Measurements from ENCODE around the gene TMEM18. TPM values are rescaled to one million over a fixed set of nuclear protein-coding genes. Genes with fewer than 3 reads are reported as not detected.

Gene TMEM18
- total RNA-seq, 4 donors from 2014 or later = 10.6 to 32.7 (median 18.8) TPM

GRCh38 chr2:660586-661359, 16.4 kb downstream of the TMEM18 start:
- Histone ChIP-seq H3K4me1 (no peaks in the 10 kb centered on the region), H3K36me3 (peaks cover 0 to 31% of the 10 kb centered on the region in 2 donors), H3K9me3 (peaks cover 0 to 8% (median 0%) of the 10 kb centered on the region in 3 donors), H3K27me3 (peaks cover 23% of the 10 kb centered on the region), H3K4me3 (no peak overlapping the region), H3K27ac (no peak overlapping the region)
- ATAC-seq = no peak
- no peak for TF ChIP-seq POLR2A (IDR thresholded peaks at IDR 0.05)
- no peak for TF ChIP-seq POLR2AphosphoS5 (IDR thresholded peaks at IDR 0.05)
- TF ChIP-seq EP300 (IDR thresholded peaks at IDR 0.05) = no peak
- 4 to 72% methylated on average over 9 to 10 of the region's 29 CpGs for WGBS, 2 donors (ENCODE audit: low coverage in 1 of 2)

- no peak overlapping the region for H3K4me3 ChIP-seq
- no peak for ATAC-seq
- H3K9me3 ChIP-seq = peaks cover 0 to 4% (median 0%) of the 10 kb centered on the region in 3 donors
- no peak overlapping the region for H3K27ac ChIP-seq
- H3K27me3 ChIP-seq = peaks cover 23% of the 10 kb centered on the region
- H3K36me3 ChIP-seq = peaks cover 0 to 25% of the 10 kb centered on the region in 2 donors
- H3K4me1 ChIP-seq = no peaks in the 10 kb centered on the region
- TF ChIP-seq POLR2A (IDR thresholded peaks at IDR 0.05) (no peak), POLR2AphosphoS5 (IDR thresholded peaks at IDR 0.05) (no peak), CTCF (IDR thresholded peaks at IDR 0.05) (no peak), EP300 (IDR thresholded peaks at IDR 0.05) (no peak)
- 65 to 70% methylated on average over 9 to 12 of the region's 12 CpGs for WGBS, 2 donors (ENCODE audit: low coverage in 1 of 2)
These were observed 17.2 kb downstream of the TMEM18 start for GRCh38 chr2:660029-660428.

GRCh38 chr2:658426-658825, 18.8 kb downstream of the TMEM18 start:
- Histone ChIP-seq H3K27ac (no peak overlapping the region), H3K36me3 (peaks cover 0 to 9% of the 10 kb centered on the region in 2 donors), H3K27me3 (peaks cover 30% of the 10 kb centered on the region), H3K9me3 (peaks cover 0 to 3% (median 0%) of the 10 kb centered on the region in 3 donors), H3K4me3 (no peak overlapping the region), H3K4me1 (no peaks in the 10 kb centered on the region)
- TF ChIP-seq EP300 (IDR thresholded peaks at IDR 0.05) = no peak
- no peak for TF ChIP-seq CTCF (IDR thresholded peaks at IDR 0.05)
- no peak for TF ChIP-seq POLR2A (IDR thresholded peaks at IDR 0.05)
- no peak for TF ChIP-seq POLR2AphosphoS5 (IDR thresholded peaks at IDR 0.05)
- no peak for ATAC-seq
- 77 to 78% methylated on average over 3 to 6 of the region's 8 CpGs for WGBS, 2 donors (ENCODE audit: low coverage in 1 of 2)

GRCh38 chr2:657766-658165, 19.4 kb downstream of the TMEM18 start:
- Histone ChIP-seq H3K27ac (no peak overlapping the region), H3K27me3 (peaks cover 32% of the 10 kb centered on the region), H3K36me3 (peaks cover 0 to 2% of the 10 kb centered on the region in 2 donors), H3K4me3 (no peak overlapping the region), H3K4me1 (no peaks in the 10 kb centered on the region), H3K9me3 (peaks cover 0 to 3% (median 0%) of the 10 kb centered on the region in 3 donors)
- WGBS, 2 donors (ENCODE audit: low coverage in 1 of 2) = 95 to 96% methylated on average over 3 to 5 of the region's 6 CpGs
- no peak for ATAC-seq
- no peak for TF ChIP-seq POLR2AphosphoS5 (IDR thresholded peaks at IDR 0.05)

GRCh38 chr2:656676-657075, 20.5 kb downstream of the TMEM18 start:
- peaks cover 32% of the 10 kb centered on the region for H3K27me3 ChIP-seq
- H3K36me3 ChIP-seq = no peaks in the 10 kb centered on the region
- H3K4me1 ChIP-seq = no peaks in the 10 kb centered on the region
- TF ChIP-seq POLR2A (IDR thresholded peaks at IDR 0.05) (no peak), EP300 (IDR thresholded peaks at IDR 0.05) (no peak), POLR2AphosphoS5 (IDR thresholded peaks at IDR 0.05) (no peak), CTCF (IDR thresholded peaks at IDR 0.05) (no peak)
- peaks cover 0 to 3% (median 0%) of the 10 kb centered on the region in 3 donors for H3K9me3 ChIP-seq
- no peak for ATAC-seq
- WGBS, 2 donors (ENCODE audit: low coverage in 1 of 2) = 56 to 78% methylated on average over 2 to 3 of the region's 5 CpGs
- no peak overlapping the region for H3K27ac ChIP-seq
- H3K4me3 ChIP-seq = no peak overlapping the region

- Histone ChIP-seq H3K4me3 (no peak overlapping the region), H3K4me1 (no peaks in the 10 kb centered on the region), H3K27me3 (peaks cover 28% of the 10 kb centered on the region), H3K27ac (no peak overlapping the region), H3K9me3 (peaks cover 0 to 3% (median 0%) of the 10 kb centered on the region in 3 donors), H3K36me3 (no peaks in the 10 kb centered on the region)
- ATAC-seq = no peak
- TF ChIP-seq POLR2AphosphoS5 (IDR thresholded peaks at IDR 0.05) (no peak), EP300 (IDR thresholded peaks at IDR 0.05) (no peak), POLR2A (IDR thresholded peaks at IDR 0.05) (no peak), CTCF (IDR thresholded peaks at IDR 0.05) (no peak)
These were observed 21.6 kb downstream of the TMEM18 start for GRCh38 chr2:655626-656025.
